Measurements from ENCODE around the gene SSBP3. TPM values are rescaled to one million over a fixed set of nuclear protein-coding genes. Genes with fewer than 3 reads are reported as not detected.

SSBP3 gene
- total and polyA plus RNA-seq, 4 donors = 7.7 to 24.7 (median 17.3) TPM

- H3K4me3 ChIP-seq (ENCODE audit: low read depth in 1 of 3, low read length in 3 of 3) = peak overlapping the region; percentile 76 to 95 (median 80)
- H3K9me3 ChIP-seq (ENCODE audit: control insufficient read depth in 4 of 4, low read length in 3 of 4) = no peaks in the 10 kb centered on the region
- peaks cover 1 to 9% (median 8%) of the 10 kb centered on the region in 4 donors for H3K36me3 ChIP-seq (ENCODE audit: control insufficient read depth in 4 of 4, insufficient read depth in 3 of 4, low read depth in 1 of 4, low read length in 3 of 4)
- peak overlapping the region; percentile 82 to 83 for H3K27ac ChIP-seq (ENCODE audit: low read depth in 1 of 2, low read length in 2 of 2)
- H3K9ac ChIP-seq (ENCODE audit: low read depth in 1 of 2, low read length in 2 of 2) = peak overlapping the region; percentile 69 to 85
- no peaks in the 10 kb centered on the region for H3K27me3 ChIP-seq (ENCODE audit: control insufficient read depth in 4 of 4, insufficient read depth in 4 of 4, low read length in 3 of 4)
- DNase-seq (ENCODE audit: low spot score) = no peak
- H3K4me1 ChIP-seq (ENCODE audit: control insufficient read depth in 4 of 4, insufficient read depth in 4 of 4, low read length in 3 of 4) = peaks cover 0 to 39% (median 32%) of the 10 kb centered on the region in 4 donors
- 1% methylated on average over 15 of the region's 15 CpGs for WGBS
- no peak for TF ChIP-seq SP1 (IDR thresholded peaks at IDR 0.05)
- TF ChIP-seq RXRA (IDR thresholded peaks at IDR 0.05) = no peak
- TF ChIP-seq FOXA1 (IDR thresholded peaks at IDR 0.05) = no peak
These were observed 205.6 kb downstream of the SSBP3 start for GRCh38 chr1:54200519-54200997.

- Histone ChIP-seq H3K4me3 (ENCODE audit: low read depth in 1 of 3, low read length in 3 of 3) (peak within 1 kb of the TSS; percentile 76 to 95 (median 80)), H3K4me1 (ENCODE audit: control insufficient read depth in 4 of 4, insufficient read depth in 4 of 4, low read length in 3 of 4) (peaks cover 0 to 39% (median 32%) of the 10 kb centered on the region in 4 donors), H3K27ac (ENCODE audit: low read depth in 1 of 2, low read length in 2 of 2) (peak within 1 kb of the TSS; percentile 82 to 83), H3K9me3 (ENCODE audit: control insufficient read depth in 4 of 4, low read length in 3 of 4) (no peaks in the 10 kb centered on the region), H3K9ac (ENCODE audit: low read depth in 1 of 2, low read length in 2 of 2) (peak within 1 kb of the TSS; percentile 75 to 85), H3K27me3 (ENCODE audit: control insufficient read depth in 4 of 4, insufficient read depth in 4 of 4, low read length in 3 of 4) (no peaks in the 10 kb centered on the region), H3K36me3 (ENCODE audit: control insufficient read depth in 4 of 4, insufficient read depth in 3 of 4, low read depth in 1 of 4, low read length in 3 of 4) (peaks cover 0 to 9% (median 3%) of the 10 kb centered on the region in 4 donors)
- under 1% methylated on average over 51 of the region's 51 CpGs for WGBS
- DNase-seq (ENCODE audit: low spot score) = peak; percentile 92
- TF ChIP-seq RXRA (IDR thresholded peaks at IDR 0.05) (peak; percentile 18 to 40), ZBTB33 (IDR thresholded peaks at IDR 0.05) (peak; percentile 26), FOXA2 (IDR thresholded peaks at IDR 0.05) (no peak), GABPA (IDR thresholded peaks at IDR 0.05 in 1 of 2, conservative IDR thresholded peaks at IDR 0.05 in 1 of 2) (peak in 1 of 2 donors; percentile 69), NR2F2 (IDR thresholded peaks at IDR 0.05) (no peak), YY1 (IDR thresholded peaks at IDR 0.05) (peak; percentile 97), RAD21 (IDR thresholded peaks at IDR 0.05) (peak; percentile 55 to 56), TAF1 (conservative IDR thresholded peaks at IDR 0.05) (peak; percentile 44), HNF4A (conservative IDR thresholded peaks at IDR 0.05) (peak in 1 of 2 donors; percentile 51), HNF4G (IDR thresholded peaks at IDR 0.05) (peak; percentile 18), MAX (IDR thresholded peaks at IDR 0.05) (peak; percentile 45), CTCF (IDR thresholded peaks at IDR 0.05; ENCODE audit: low read depth, low read length, missing input control) (no peak), SP1 (IDR thresholded peaks at IDR 0.05) (peak; percentile 80)
- TF ChIP-seq, protein P1, sequence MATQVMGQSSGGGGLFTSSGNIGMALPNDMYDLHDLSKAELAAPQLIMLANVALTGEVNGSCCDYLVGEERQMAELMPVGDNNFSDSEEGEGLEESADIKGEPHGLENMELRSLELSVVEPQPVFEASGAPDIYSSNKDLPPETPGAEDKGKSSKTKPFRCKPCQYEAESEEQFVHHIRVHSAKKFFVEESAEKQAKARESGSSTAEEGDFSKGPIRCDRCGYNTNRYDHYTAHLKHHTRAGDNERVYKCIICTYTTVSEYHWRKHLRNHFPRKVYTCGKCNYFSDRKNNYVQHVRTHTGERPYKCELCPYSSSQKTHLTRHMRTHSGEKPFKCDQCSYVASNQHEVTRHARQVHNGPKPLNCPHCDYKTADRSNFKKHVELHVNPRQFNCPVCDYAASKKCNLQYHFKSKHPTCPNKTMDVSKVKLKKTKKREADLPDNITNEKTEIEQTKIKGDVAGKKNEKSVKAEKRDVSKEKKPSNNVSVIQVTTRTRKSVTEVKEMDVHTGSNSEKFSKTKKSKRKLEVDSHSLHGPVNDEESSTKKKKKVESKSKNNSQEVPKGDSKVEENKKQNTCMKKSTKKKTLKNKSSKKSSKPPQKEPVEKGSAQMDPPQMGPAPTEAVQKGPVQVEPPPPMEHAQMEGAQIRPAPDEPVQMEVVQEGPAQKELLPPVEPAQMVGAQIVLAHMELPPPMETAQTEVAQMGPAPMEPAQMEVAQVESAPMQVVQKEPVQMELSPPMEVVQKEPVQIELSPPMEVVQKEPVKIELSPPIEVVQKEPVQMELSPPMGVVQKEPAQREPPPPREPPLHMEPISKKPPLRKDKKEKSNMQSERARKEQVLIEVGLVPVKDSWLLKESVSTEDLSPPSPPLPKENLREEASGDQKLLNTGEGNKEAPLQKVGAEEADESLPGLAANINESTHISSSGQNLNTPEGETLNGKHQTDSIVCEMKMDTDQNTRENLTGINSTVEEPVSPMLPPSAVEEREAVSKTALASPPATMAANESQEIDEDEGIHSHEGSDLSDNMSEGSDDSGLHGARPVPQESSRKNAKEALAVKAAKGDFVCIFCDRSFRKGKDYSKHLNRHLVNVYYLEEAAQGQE (IDR thresholded peaks at IDR 0.05) = peak; percentile 40
These were observed 206.3 kb downstream of the SSBP3 start, which contains the start of the genes CYB5RL and MRPL37 for GRCh38 chr1:54199765-54200518. TSS of gene CYB5RL (minus strand) at chr1:54200030. CDS start at chr1:54195616, 4,414 bp downstream. TSS of gene MRPL37 (plus strand) at chr1:54200167. CDS start at chr1:54200244, 77 bp downstream.

Measured in liver (tissue), 9 donors.